ENCODE data around the gene ZNF423.

Gene ZNF423

GRCh38 chr16:49674990-49675389 is 180.9 kb downstream of the ZNF423 start:
- no peak for TF ChIP-seq CTCF (IDR thresholded peaks at IDR 0.05)

GRCh38 chr16:49674351-49674851 is 181.5 kb downstream of the ZNF423 start:
- Histone ChIP-seq H3K36me3 (no peaks in the 10 kb centered on the region), H3K27me3 (no peaks in the 10 kb centered on the region), H3K27ac (no peak overlapping the region), H3K4me3 (no peak overlapping the region), H3K4me1 (peaks cover 0 to 6% (median 0%) of the 10 kb centered on the region in 4 donors), H3K9me3 (no peaks in the 10 kb centered on the region)
- intact Hi-C loops (cut with DNase I; ENCODE audit: low total_unique reads) = no loop called here
- DNase-seq = no peak
- TF ChIP-seq CTCF (IDR thresholded peaks at IDR 0.05) = no peak

More at GRCh38 chr16:49674990-49675389, 180.9 kb downstream of the ZNF423 start:
- Histone ChIP-seq H3K36me3 (no peaks in the 10 kb centered on the region), H3K4me1 (peaks cover 0 to 6% (median 0%) of the 10 kb centered on the region in 4 donors), H3K4me3 (no peak overlapping the region), H3K27me3 (no peaks in the 10 kb centered on the region), H3K9me3 (peaks cover 0 to 2% (median 0%) of the 10 kb centered on the region in 3 donors), H3K27ac (no peak overlapping the region)
- intact Hi-C loops (cut with DNase I; ENCODE audit: low total_unique reads) = no loop called here
- DNase-seq = no peak

DNA sequence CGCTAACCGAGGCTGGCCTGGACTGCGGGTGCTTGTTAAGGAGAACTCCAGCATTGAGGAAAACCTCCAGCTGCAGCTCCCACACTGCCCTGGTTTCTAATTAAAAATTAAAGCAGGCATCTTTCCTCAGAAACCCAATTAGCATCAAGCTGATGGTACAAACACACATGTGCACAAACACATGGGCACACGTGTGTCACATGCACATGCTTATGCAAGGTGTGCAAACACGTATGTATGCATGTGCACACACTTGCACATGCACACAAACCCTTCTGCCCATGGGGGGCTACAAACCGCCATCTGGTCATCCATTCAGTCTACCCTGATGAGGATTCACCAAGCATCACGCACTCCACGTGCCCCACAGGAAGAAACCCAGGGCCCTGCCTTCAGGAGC is 182.5 kb downstream of the ZNF423 start:
- H3K9me3 ChIP-seq = no peaks in the 10 kb centered on the region
- no peak overlapping the region for H3K4me3 ChIP-seq
- peaks cover 0 to 6% (median 0%) of the 10 kb centered on the region in 4 donors for H3K4me1 ChIP-seq
- DNase-seq = no peak
- no peaks in the 10 kb centered on the region for H3K36me3 ChIP-seq
- intact Hi-C loops (cut with DNase I; ENCODE audit: low total_unique reads) = no loop called here
- H3K27ac ChIP-seq = no peak overlapping the region
- no peak for TF ChIP-seq CTCF (IDR thresholded peaks at IDR 0.05)
- H3K27me3 ChIP-seq = no peaks in the 10 kb centered on the region

- no peaks in the 10 kb centered on the region for H3K9me3 ChIP-seq
- intact Hi-C loops (cut with DNase I; ENCODE audit: low total_unique reads) = no loop called here
- DNase-seq = no peak
- no peak overlapping the region for H3K27ac ChIP-seq
- no peak for TF ChIP-seq CTCF (IDR thresholded peaks at IDR 0.05)
- no peak overlapping the region for H3K4me3 ChIP-seq
- H3K4me1 ChIP-seq = peaks cover 0 to 6% (median 0%) of the 10 kb centered on the region in 4 donors
- H3K36me3 ChIP-seq = no peaks in the 10 kb centered on the region
- H3K27me3 ChIP-seq = no peaks in the 10 kb centered on the region
These were observed 183.2 kb downstream of the ZNF423 start for GRCh38 chr16:49672753-49673152.

DNA sequence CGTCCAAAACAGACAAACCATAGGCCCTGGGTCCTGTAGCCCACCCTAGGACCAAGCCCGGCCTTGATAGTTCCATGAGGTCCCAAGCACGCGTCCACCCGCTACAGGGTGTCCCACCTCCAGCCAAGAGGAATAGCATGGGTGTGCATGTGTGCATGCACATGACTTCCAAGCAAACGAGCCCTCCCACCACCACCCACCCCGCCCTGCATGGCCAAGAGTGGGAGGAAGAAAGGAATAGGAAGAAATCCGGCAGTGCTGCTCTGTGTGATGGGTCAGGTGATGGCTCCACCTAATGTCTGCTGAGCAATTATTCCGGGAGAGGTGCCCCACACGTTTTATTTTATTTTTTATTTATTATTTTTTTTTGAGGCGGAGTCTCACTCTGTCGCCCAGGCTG is 184.6 kb downstream of the ZNF423 start:
- peaks cover 0 to 6% (median 0%) of the 10 kb centered on the region in 4 donors for H3K4me1 ChIP-seq
- no peak for TF ChIP-seq CTCF (IDR thresholded peaks at IDR 0.05)
- no peak overlapping the region for H3K4me3 ChIP-seq
- no peaks in the 10 kb centered on the region for H3K27me3 ChIP-seq
- no peak for DNase-seq
- H3K9me3 ChIP-seq = no peaks in the 10 kb centered on the region
- H3K36me3 ChIP-seq = no peaks in the 10 kb centered on the region
- intact Hi-C loops (cut with DNase I; ENCODE audit: low total_unique reads) = no loop called here
- no peak overlapping the region for H3K27ac ChIP-seq

- TF ChIP-seq CTCF (IDR thresholded peaks at IDR 0.05) = no peak
- Histone ChIP-seq H3K4me3 (no peak overlapping the region), H3K4me1 (peaks cover 0 to 6% (median 0%) of the 10 kb centered on the region in 4 donors), H3K27me3 (no peaks in the 10 kb centered on the region), H3K9me3 (no peaks in the 10 kb centered on the region), H3K27ac (no peak overlapping the region), H3K36me3 (no peaks in the 10 kb centered on the region)
- no peak for DNase-seq
- intact Hi-C loops (cut with DNase I; ENCODE audit: low total_unique reads) = no loop called here
These were observed 185.3 kb downstream of the ZNF423 start for GRCh38 chr16:49670627-49671026.

All from tibial artery (tissue), 4 donors.